SHP77 treated with DMSO at 0.1 percent for 48 hours (cell line): Measurements from ENCODE around the gene GDF10.

ENCODE experiments used
- DNase-seq: peaks from one replicate; lab custom pipeline; 2025; lab: John Stamatoyannopoulos, UW

Gene GDF10

GRCh38 chr10:47354165-47354564, 54.2 kb downstream of the GDF10 start:
- DNase-seq: no peak

- DNase-seq: no peak
Measured at GRCh38 chr10:47354900-47355299, 54.9 kb downstream of the GDF10 start.

- DNase-seq: no peak
Measured at GRCh38 chr10:47356708-47357107, 56.7 kb downstream of the GDF10 start.

- no peak for DNase-seq
Measured at GRCh38 chr10:47357131-47357582, 57.2 kb downstream of the GDF10 start.

GRCh38 chr10:47357911-47358310, 57.9 kb downstream of the GDF10 start:
- DNase-seq: no peak

- no peak for DNase-seq
Measured at GRCh38 chr10:47358457-47358856, 58.5 kb downstream of the GDF10 start.

GRCh38 chr10:47359101-47359500, 59.1 kb downstream of the GDF10 start:
- DNase-seq: no peak

GRCh38 chr10:47359626-47360418, 59.8 kb downstream of the GDF10 start:
- DNase-seq: no peak

- no peak for DNase-seq
Measured at GRCh38 chr10:47360419-47361040, 60.5 kb downstream of the GDF10 start.

GRCh38 chr10:47361293-47361692, 61.3 kb downstream of the GDF10 start:
- no peak for DNase-seq

- no peak for DNase-seq
Measured at GRCh38 chr10:47362199-47362598, 62.2 kb downstream of the GDF10 start.
